HEK293 (cell line): Measurements from ENCODE around the gene OPCML.

Experiments used
- CTCF ChIA-PET: fragments of 350-600 bp; formaldehyde crosslinking; extraction: SDS; loops from one replicate; lab custom pipeline; 2021; ENCODE audit warnings: antibody characterized with exemption; lab: Yijun Ruan, JAX
- POLR2A ChIA-PET: fragments of 300-600 bp; formaldehyde crosslinking; extraction: SDS; loops from one replicate; lab custom pipeline; 2020; ENCODE audit warnings: antibody characterized with exemption, inconsistent platforms; lab: Yijun Ruan, JAX
- H3K27ac ChIP-seq: fragments of 200-500 bp; sonication (Bioruptor generic); 2 replicates; pipeline ENCODE4 v1.5.1; 2014; ENCODE audit warnings: low read depth, low read length, control low read depth, inconsistent platforms; ENCODE audit errors: extremely low read depth
- H3K36me3 ChIP-seq, 2 experiments: fragments of 200-500 bp in 1 of 2; sonication (Bioruptor generic) in 1 of 2; 1 replicate in 1 of 2; 2 replicates in 1 of 2; pipeline ENCODE4 v1.5.1; 2014 to 2017; ENCODE audit warnings: inconsistent platforms in 2 of 2, low read length in 2 of 2; ENCODE audit not compliant: control insufficient read depth in 2 of 2, insufficient read depth in 1 of 2
- H3K4me1 ChIP-seq: fragments of 200-500 bp; sonication (Bioruptor generic); 2 replicates; pipeline ENCODE4 v1.5.1; 2014; ENCODE audit warnings: mild to moderate bottlenecking, low read length, inconsistent platforms; ENCODE audit not compliant: control insufficient read depth, insufficient read depth
- H3K4me3 ChIP-seq: 2 replicates; pipeline ENCODE4 v1.5.1; 2011; ENCODE audit warnings: low read depth, mild to moderate bottlenecking, control low read depth, low read length, moderate library complexity
- H3K9me3 ChIP-seq: fragments of 200-500 bp; sonication (Bioruptor generic); 2 replicates; pipeline ENCODE4 v1.5.1; 2014; ENCODE audit warnings: low read depth, low read length, inconsistent platforms; ENCODE audit not compliant: control insufficient read depth, insufficient read depth
- HOXA7 ChIP-seq: sonication (generic); formaldehyde crosslinking; IDR thresholded peaks from 2 replicates; pipeline ENCODE4 v1.8.1; 2022; ENCODE audit warnings: missing genetic modification reagents, borderline replicate concordance
- PRDM1 ChIP-seq: fragments of 450-650 bp; formaldehyde crosslinking; IDR thresholded peaks from 2 replicates; pipeline ENCODE4; 2016; ENCODE audit warnings: missing biosample characterization, missing genetic modification characterization
- REPIN1 ChIP-seq: fragments of 450-650 bp; formaldehyde crosslinking; IDR thresholded peaks from 2 replicates; pipeline ENCODE4 v1.5.1; 2017; ENCODE audit warnings: missing biosample characterization, missing genetic modification characterization, low read depth
- SALL2 ChIP-seq: fragments of 450-650 bp; formaldehyde crosslinking; IDR thresholded peaks from 2 replicates; pipeline ENCODE4 v1.5.0; 2017; ENCODE audit warnings: missing biosample characterization, mild to moderate bottlenecking, missing genetic modification characterization, borderline replicate concordance
- ZBTB1 ChIP-seq: fragments of 450-650 bp; formaldehyde crosslinking; IDR thresholded peaks from 2 replicates; pipeline ENCODE4 v1.5.1; 2016; ENCODE audit warnings: missing biosample characterization, missing genetic modification characterization
- ZNF16 ChIP-seq: fragments of 450-650 bp; formaldehyde crosslinking; IDR thresholded peaks from 2 replicates; pipeline ENCODE4 v1.5.1; 2016; ENCODE audit warnings: low read depth, missing biosample characterization, missing genetic modification characterization
- ZNF184 ChIP-seq: fragments of 450-650 bp; IDR thresholded peaks from 2 replicates; pipeline ENCODE4 v1.5.1; 2018; ENCODE audit warnings: missing biosample characterization, mild to moderate bottlenecking, missing genetic modification characterization
- ZNF433 ChIP-seq: fragments of 450-650 bp; formaldehyde crosslinking; IDR thresholded peaks from 2 replicates; pipeline ENCODE4 v1.5.1; 2016; ENCODE audit warnings: missing biosample characterization, missing genetic modification characterization, low read depth
- ZNF473 ChIP-seq: fragments of 450-650 bp; formaldehyde crosslinking; IDR thresholded peaks from 2 replicates; pipeline ENCODE4 v1.5.1; 2017; ENCODE audit warnings: missing biosample characterization, missing genetic modification characterization
- ZNF549 ChIP-seq: fragments of 450-650 bp; IDR thresholded peaks from 2 replicates; pipeline ENCODE4 v1.5.1; 2018; ENCODE audit warnings: missing biosample characterization, missing genetic modification characterization, mild to moderate bottlenecking, inconsistent platforms, moderate library complexity
- ZNF776 ChIP-seq: fragments of 450-650 bp; formaldehyde crosslinking; IDR thresholded peaks from 2 replicates; pipeline ENCODE4 v1.5.0; 2017; ENCODE audit warnings: missing biosample characterization, missing genetic modification characterization, borderline replicate concordance
- ZNF777 ChIP-seq: fragments of 450-650 bp; formaldehyde crosslinking; IDR thresholded peaks from 2 replicates; pipeline ENCODE4 v1.5.1; 2017; ENCODE audit warnings: missing biosample characterization, missing genetic modification characterization, borderline replicate concordance
- ZSCAN16 ChIP-seq: fragments of 450-650 bp; formaldehyde crosslinking; IDR thresholded peaks from 2 replicates; pipeline ENCODE4 v1.5.1; 2016; ENCODE audit warnings: missing biosample characterization, missing genetic modification characterization
- TF ChIP-seq, protein P1 (sequence below): fragments of 450-650 bp; formaldehyde crosslinking; IDR thresholded peaks from 2 replicates; pipeline ENCODE4 v1.5.1; 2016; ENCODE audit warnings: missing biosample characterization, missing genetic modification characterization
- TF ChIP-seq, protein P2 (sequence below): fragments of 450-650 bp; formaldehyde crosslinking; IDR thresholded peaks from 2 replicates; pipeline ENCODE4 v1.5.1; 2016; ENCODE audit warnings: missing biosample characterization, missing genetic modification characterization
- TF ChIP-seq, protein P3 (sequence below): fragments of 450-650 bp; formaldehyde crosslinking; IDR thresholded peaks from 2 replicates; pipeline ENCODE4 v1.5.1; 2016; ENCODE audit warnings: missing biosample characterization, missing genetic modification characterization
- TF ChIP-seq, protein P4 (sequence below): fragments of 450-650 bp; formaldehyde crosslinking; IDR thresholded peaks from 2 replicates; pipeline ENCODE4 v1.5.1; 2017; ENCODE audit warnings: missing biosample characterization, missing genetic modification characterization
- TF ChIP-seq, protein P5 (sequence below): fragments of 450-650 bp; formaldehyde crosslinking; IDR thresholded peaks from 2 replicates; pipeline ENCODE4 v1.5.1; 2016; ENCODE audit warnings: missing biosample characterization, missing genetic modification characterization
- TF ChIP-seq, protein P6 (sequence below): fragments of 450-650 bp; formaldehyde crosslinking; IDR thresholded peaks from 2 replicates; pipeline ENCODE4 v1.5.1; 2016; ENCODE audit warnings: missing biosample characterization, missing genetic modification characterization

Gene OPCML

DNA sequence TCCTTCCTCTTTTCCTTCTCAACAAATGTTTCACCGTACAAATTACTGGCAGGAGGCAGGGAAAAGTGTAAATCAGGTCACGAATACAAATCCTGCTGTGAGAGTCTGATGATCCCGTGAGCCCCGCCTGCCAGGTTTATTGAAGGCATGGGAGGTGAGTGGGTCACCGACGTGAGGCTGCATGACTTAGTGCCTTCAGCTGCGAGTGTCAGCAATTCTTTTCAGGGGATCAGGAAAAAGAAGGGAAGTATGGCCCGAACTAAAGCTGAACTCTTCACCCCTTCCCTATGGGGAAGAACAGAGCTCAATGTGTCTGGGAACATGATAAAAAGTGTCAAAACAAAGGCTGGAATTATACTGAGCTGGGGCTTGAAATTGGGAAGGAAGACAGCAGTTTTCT is 166.2 kb downstream of the OPCML start:
- Histone ChIP-seq H3K4me3 (no peak overlapping the region), H3K9me3 (no peaks in the 10 kb centered on the region), H3K27ac (no peak overlapping the region), H3K4me1 (no peaks in the 10 kb centered on the region), H3K36me3 (no peaks in the 10 kb centered on the region)
- ChIA-PET CTCF (interaction anchor here (0.6 to 1.0 kb wide), 2 partner anchors 231 to 561 kb away, joined by 3 read pairs; no protein-coding TSS in a partner anchor), POLR2A (no interaction called here)
- TF ChIP-seq PRDM1 (tag by site-specific recombination) (no peak), ZNF184 (tag by site-specific recombination) (no peak), ZNF549 (no peak), ZSCAN16 (tag by site-specific recombination) (no peak), ZNF16 (tag by site-specific recombination) (no peak), ZBTB1 (tag by site-specific recombination) (no peak), REPIN1 (tag by site-specific recombination) (no peak), HOXA7 (CRISPR knock-in tag) (no peak), ZNF776 (tag by site-specific recombination) (no peak), ZNF433 (no peak), SALL2 (tag by site-specific recombination) (no peak), ZNF473 (tag by site-specific recombination) (no peak)
- TF ChIP-seq, protein P1, sequence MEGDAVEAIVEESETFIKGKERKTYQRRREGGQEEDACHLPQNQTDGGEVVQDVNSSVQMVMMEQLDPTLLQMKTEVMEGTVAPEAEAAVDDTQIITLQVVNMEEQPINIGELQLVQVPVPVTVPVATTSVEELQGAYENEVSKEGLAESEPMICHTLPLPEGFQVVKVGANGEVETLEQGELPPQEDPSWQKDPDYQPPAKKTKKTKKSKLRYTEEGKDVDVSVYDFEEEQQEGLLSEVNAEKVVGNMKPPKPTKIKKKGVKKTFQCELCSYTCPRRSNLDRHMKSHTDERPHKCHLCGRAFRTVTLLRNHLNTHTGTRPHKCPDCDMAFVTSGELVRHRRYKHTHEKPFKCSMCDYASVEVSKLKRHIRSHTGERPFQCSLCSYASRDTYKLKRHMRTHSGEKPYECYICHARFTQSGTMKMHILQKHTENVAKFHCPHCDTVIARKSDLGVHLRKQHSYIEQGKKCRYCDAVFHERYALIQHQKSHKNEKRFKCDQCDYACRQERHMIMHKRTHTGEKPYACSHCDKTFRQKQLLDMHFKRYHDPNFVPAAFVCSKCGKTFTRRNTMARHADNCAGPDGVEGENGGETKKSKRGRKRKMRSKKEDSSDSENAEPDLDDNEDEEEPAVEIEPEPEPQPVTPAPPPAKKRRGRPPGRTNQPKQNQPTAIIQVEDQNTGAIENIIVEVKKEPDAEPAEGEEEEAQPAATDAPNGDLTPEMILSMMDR (tag by site-specific recombination): no peak
- TF ChIP-seq, protein P2, sequence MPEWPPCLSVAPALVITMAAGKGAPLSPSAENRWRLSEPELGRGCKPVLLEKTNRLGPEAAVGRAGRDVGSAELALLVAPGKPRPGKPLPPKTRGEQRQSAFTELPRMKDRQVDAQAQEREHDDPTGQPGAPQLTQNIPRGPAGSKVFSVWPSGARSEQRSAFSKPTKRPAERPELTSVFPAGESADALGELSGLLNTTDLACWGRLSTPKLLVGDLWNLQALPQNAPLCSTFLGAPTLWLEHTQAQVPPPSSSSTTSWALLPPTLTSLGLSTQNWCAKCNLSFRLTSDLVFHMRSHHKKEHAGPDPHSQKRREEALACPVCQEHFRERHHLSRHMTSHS (tag by site-specific recombination): no peak
- TF ChIP-seq, protein P3, sequence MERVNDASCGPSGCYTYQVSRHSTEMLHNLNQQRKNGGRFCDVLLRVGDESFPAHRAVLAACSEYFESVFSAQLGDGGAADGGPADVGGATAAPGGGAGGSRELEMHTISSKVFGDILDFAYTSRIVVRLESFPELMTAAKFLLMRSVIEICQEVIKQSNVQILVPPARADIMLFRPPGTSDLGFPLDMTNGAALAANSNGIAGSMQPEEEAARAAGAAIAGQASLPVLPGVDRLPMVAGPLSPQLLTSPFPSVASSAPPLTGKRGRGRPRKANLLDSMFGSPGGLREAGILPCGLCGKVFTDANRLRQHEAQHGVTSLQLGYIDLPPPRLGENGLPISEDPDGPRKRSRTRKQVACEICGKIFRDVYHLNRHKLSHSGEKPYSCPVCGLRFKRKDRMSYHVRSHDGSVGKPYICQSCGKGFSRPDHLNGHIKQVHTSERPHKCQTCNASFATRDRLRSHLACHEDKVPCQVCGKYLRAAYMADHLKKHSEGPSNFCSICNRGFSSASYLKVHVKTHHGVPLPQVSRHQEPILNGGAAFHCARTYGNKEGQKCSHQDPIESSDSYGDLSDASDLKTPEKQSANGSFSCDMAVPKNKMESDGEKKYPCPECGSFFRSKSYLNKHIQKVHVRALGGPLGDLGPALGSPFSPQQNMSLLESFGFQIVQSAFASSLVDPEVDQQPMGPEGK (tag by site-specific recombination): no peak

DNA sequence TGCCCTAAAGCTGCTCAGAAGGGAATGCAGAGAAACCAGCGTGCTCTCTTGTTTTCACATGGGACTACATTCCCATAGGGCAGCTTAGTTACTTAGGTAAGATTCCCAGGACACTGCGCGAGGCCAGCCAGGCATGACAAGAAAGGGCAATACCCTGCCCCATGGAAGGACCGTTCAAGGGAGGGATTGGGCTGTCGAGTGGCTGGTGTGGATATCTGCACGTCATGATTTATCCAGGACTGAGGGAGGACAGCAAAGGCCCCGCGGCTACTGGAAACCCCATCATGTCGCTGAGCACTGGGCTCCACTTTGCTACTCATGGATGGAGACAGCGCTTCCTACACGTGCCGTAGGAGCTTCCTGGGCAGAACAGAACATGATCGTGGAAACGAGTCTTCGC is 169.4 kb downstream of the OPCML start:
- H3K36me3 ChIP-seq: no peaks in the 10 kb centered on the region
- TF ChIP-seq, protein P4, sequence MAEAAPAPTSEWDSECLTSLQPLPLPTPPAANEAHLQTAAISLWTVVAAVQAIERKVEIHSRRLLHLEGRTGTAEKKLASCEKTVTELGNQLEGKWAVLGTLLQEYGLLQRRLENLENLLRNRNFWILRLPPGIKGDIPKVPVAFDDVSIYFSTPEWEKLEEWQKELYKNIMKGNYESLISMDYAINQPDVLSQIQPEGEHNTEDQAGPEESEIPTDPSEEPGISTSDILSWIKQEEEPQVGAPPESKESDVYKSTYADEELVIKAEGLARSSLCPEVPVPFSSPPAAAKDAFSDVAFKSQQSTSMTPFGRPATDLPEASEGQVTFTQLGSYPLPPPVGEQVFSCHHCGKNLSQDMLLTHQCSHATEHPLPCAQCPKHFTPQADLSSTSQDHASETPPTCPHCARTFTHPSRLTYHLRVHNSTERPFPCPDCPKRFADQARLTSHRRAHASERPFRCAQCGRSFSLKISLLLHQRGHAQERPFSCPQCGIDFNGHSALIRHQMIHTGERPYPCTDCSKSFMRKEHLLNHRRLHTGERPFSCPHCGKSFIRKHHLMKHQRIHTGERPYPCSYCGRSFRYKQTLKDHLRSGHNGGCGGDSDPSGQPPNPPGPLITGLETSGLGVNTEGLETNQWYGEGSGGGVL: no peak
- TF ChIP-seq, protein P5, sequence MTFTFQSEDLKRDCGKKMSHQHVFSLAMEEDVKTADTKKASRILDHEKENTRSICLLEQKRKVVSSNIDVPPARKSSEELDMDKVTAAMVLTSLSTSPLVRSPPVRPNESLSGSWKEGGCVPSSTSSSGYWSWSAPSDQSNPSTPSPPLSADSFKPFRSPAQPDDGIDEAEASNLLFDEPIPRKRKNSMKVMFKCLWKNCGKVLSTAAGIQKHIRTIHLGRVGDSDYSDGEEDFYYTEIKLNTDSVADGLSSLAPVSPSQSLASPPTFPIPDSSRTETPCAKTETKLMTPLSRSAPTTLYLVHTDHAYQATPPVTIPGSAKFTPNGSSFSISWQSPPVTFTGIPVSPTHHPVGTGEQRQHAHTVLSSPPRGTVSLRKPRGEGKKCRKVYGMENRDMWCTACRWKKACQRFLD (tag by site-specific recombination): no peak
- TF ChIP-seq, protein P3 (tag by site-specific recombination): no peak
- TF ChIP-seq ZNF777: no peak
- TF ChIP-seq, protein P6, sequence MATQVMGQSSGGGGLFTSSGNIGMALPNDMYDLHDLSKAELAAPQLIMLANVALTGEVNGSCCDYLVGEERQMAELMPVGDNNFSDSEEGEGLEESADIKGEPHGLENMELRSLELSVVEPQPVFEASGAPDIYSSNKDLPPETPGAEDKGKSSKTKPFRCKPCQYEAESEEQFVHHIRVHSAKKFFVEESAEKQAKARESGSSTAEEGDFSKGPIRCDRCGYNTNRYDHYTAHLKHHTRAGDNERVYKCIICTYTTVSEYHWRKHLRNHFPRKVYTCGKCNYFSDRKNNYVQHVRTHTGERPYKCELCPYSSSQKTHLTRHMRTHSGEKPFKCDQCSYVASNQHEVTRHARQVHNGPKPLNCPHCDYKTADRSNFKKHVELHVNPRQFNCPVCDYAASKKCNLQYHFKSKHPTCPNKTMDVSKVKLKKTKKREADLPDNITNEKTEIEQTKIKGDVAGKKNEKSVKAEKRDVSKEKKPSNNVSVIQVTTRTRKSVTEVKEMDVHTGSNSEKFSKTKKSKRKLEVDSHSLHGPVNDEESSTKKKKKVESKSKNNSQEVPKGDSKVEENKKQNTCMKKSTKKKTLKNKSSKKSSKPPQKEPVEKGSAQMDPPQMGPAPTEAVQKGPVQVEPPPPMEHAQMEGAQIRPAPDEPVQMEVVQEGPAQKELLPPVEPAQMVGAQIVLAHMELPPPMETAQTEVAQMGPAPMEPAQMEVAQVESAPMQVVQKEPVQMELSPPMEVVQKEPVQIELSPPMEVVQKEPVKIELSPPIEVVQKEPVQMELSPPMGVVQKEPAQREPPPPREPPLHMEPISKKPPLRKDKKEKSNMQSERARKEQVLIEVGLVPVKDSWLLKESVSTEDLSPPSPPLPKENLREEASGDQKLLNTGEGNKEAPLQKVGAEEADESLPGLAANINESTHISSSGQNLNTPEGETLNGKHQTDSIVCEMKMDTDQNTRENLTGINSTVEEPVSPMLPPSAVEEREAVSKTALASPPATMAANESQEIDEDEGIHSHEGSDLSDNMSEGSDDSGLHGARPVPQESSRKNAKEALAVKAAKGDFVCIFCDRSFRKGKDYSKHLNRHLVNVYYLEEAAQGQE: no peak

More for the DNA sequence above, 169.4 kb downstream of the OPCML start:
- Histone ChIP-seq H3K27ac (no peak overlapping the region), H3K4me1 (no peaks in the 10 kb centered on the region), H3K4me3 (no peak overlapping the region), H3K9me3 (no peaks in the 10 kb centered on the region)
- CTCF ChIA-PET: interaction anchor here (0.5 to 0.7 kb wide), 2 partner anchors 199 to 916 kb away, joined by 3 read pairs; no protein-coding TSS in a partner anchor
- POLR2A ChIA-PET: no interaction called here
